Ishikawa (cell line): ENCODE results near the gene USP40.

Experiments
- CEBPB ChIP-seq: IDR thresholded peaks from 2 replicates; pipeline ENCODE4 v1.6.1; 2012
- CREB1 ChIP-seq: IDR thresholded peaks from 2 replicates; pipeline ENCODE4 v1.6.1; 2012; ENCODE audit warnings: low read depth
- EGR1 ChIP-seq: IDR thresholded peaks from 2 replicates; pipeline ENCODE4 v1.6.1; 2012
- EP300 ChIP-seq: IDR thresholded peaks from 2 replicates; pipeline ENCODE4 v1.6.1; 2012; ENCODE audit warnings: borderline replicate concordance
- FOXM1 ChIP-seq: IDR thresholded peaks from 2 replicates; pipeline ENCODE4 v1.6.1; 2012; ENCODE audit warnings: low read depth, borderline replicate concordance
- NFIC ChIP-seq: IDR thresholded peaks from 2 replicates; pipeline ENCODE4 v1.6.1; 2012
- RAD21 ChIP-seq: IDR thresholded peaks from 2 replicates; pipeline ENCODE4 v1.6.1; 2012; ENCODE audit warnings: low read depth
- TAF1 ChIP-seq: IDR thresholded peaks from 2 replicates; pipeline ENCODE4 v1.6.1; 2012; ENCODE audit warnings: low read depth, mild to moderate bottlenecking
- TCF12 ChIP-seq: IDR thresholded peaks from 2 replicates; pipeline ENCODE4 v1.6.1; 2012; ENCODE audit warnings: low read depth
- TEAD4 ChIP-seq: IDR thresholded peaks from 2 replicates; pipeline ENCODE4 v1.6.1; 2012
- YY1 ChIP-seq: IDR thresholded peaks from 2 replicates; pipeline ENCODE4 v1.6.1; 2012; ENCODE audit warnings: low read depth
- ZBTB7A ChIP-seq: IDR thresholded peaks from 2 replicates; pipeline ENCODE4 v1.6.1; 2012; ENCODE audit warnings: low read depth
- TF ChIP-seq, protein P1 (sequence below): IDR thresholded peaks from 2 replicates; pipeline ENCODE4 v1.6.1; 2012
- TF ChIP-seq, protein P2 (sequence below): IDR thresholded peaks from 2 replicates; pipeline ENCODE4 v1.6.1; 2012
- TF ChIP-seq, protein P3 (sequence below): IDR thresholded peaks from 2 replicates; pipeline ENCODE4 v1.6.1; 2012; ENCODE audit warnings: low read depth, mild to moderate bottlenecking

USP40 gene

DNA sequence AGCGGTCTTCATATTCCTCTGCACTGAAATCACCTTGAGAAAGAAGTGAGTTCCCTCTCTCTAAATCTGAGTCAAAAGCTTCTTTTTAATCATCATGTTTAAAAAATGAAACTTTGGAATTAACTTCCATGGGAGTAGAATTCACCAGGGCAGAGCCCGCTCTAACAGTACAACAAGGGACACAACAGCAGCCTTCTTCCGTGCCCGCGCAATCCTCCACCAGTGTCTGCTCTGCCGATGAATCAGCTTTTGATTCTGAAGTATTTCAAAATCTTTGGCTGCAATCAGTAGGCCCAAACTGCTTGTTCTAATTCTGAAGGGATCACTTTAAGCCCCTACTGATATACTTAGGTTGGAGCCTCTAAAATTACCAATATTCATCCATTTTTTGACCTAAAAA lies 76.9 kb downstream of the USP40 start:
- TF ChIP-seq FOXM1 (no peak), TCF12 (no peak), EP300 (no peak), YY1 (no peak), CEBPB (no peak), TAF1 (no peak), RAD21 (no peak), TEAD4 (no peak), EGR1 (no peak), ZBTB7A (no peak), NFIC (no peak), CREB1 (no peak)
- TF ChIP-seq, protein P1, sequence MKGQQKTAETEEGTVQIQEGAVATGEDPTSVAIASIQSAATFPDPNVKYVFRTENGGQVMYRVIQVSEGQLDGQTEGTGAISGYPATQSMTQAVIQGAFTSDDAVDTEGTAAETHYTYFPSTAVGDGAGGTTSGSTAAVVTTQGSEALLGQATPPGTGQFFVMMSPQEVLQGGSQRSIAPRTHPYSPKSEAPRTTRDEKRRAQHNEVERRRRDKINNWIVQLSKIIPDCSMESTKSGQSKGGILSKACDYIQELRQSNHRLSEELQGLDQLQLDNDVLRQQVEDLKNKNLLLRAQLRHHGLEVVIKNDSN = no peak
- TF ChIP-seq, protein P2, sequence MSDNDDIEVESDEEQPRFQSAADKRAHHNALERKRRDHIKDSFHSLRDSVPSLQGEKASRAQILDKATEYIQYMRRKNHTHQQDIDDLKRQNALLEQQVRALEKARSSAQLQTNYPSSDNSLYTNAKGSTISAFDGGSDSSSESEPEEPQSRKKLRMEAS = no peak
- TF ChIP-seq, protein P3, sequence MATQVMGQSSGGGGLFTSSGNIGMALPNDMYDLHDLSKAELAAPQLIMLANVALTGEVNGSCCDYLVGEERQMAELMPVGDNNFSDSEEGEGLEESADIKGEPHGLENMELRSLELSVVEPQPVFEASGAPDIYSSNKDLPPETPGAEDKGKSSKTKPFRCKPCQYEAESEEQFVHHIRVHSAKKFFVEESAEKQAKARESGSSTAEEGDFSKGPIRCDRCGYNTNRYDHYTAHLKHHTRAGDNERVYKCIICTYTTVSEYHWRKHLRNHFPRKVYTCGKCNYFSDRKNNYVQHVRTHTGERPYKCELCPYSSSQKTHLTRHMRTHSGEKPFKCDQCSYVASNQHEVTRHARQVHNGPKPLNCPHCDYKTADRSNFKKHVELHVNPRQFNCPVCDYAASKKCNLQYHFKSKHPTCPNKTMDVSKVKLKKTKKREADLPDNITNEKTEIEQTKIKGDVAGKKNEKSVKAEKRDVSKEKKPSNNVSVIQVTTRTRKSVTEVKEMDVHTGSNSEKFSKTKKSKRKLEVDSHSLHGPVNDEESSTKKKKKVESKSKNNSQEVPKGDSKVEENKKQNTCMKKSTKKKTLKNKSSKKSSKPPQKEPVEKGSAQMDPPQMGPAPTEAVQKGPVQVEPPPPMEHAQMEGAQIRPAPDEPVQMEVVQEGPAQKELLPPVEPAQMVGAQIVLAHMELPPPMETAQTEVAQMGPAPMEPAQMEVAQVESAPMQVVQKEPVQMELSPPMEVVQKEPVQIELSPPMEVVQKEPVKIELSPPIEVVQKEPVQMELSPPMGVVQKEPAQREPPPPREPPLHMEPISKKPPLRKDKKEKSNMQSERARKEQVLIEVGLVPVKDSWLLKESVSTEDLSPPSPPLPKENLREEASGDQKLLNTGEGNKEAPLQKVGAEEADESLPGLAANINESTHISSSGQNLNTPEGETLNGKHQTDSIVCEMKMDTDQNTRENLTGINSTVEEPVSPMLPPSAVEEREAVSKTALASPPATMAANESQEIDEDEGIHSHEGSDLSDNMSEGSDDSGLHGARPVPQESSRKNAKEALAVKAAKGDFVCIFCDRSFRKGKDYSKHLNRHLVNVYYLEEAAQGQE = no peak

- TF ChIP-seq YY1 (no peak), CREB1 (no peak)
Measured at GRCh38 chr2:233489143-233489542, 77.4 kb downstream of the USP40 start.

GRCh38 chr2:233487748-233488345 lies 78.7 kb downstream of the USP40 start:
- no peak for TF ChIP-seq EP300
- no peak for TF ChIP-seq TEAD4
- no peak for TF ChIP-seq ZBTB7A
- TF ChIP-seq RAD21 = no peak
- TF ChIP-seq, protein P1 = no peak
- no peak for TF ChIP-seq TAF1
- no peak for TF ChIP-seq CREB1
- TF ChIP-seq TCF12 = no peak
- TF ChIP-seq FOXM1 = no peak
- TF ChIP-seq, protein P3 = no peak
- TF ChIP-seq, protein P2 = no peak
- TF ChIP-seq EGR1 = no peak
- no peak for TF ChIP-seq CEBPB
- TF ChIP-seq YY1 = no peak
- TF ChIP-seq NFIC = no peak

DNA sequence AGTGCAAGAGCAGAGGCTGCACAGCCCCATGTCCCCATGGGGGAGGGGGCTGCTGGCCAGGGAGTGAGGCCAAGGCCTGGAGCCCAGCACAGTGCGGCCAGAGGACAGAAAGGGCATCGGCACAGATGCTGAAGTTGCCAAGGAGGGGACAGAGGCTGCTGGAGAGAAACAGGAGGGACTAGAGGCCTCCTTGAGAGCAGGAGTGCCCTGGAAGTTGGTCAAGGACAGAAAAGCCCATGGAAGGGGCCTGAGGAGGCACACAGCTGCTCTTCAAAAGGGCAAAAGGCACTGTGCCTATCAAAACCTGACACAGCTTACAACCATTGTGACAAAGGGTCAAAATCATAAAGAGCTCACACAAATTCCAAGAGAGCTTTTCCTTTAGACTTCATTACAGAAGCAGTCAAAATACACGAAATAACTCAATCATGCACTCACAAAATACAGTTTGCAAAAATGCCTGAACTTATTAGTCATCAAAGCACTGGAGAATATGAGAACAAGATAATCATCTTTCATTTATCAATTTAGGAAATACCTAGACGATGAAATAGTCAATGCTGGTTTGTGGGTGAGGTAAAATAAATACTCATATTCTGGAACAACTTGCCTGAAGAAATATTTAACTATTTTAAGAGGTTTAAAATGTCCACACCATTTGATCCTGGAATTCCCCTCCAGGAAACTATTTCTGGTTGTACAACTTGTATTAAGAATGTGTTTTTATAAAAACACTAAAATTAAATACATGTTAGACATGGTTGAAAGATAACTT lies 79.6 kb downstream of the USP40 start:
- TF ChIP-seq EGR1 (no peak), EP300 (no peak), NFIC (no peak), TAF1 (no peak), RAD21 (no peak), FOXM1 (no peak), CEBPB (no peak), ZBTB7A (no peak), YY1 (no peak), TEAD4 (no peak), TCF12 (no peak), CREB1 (no peak)
- TF ChIP-seq, protein P1 = no peak
- TF ChIP-seq, protein P3 = no peak
- TF ChIP-seq, protein P2 = no peak
